H1 (cell line): ENCODE data around the gene ITSN1.

Source experiments
- CEBPB ChIP-seq: IDR thresholded peaks from 2 replicates; pipeline ENCODE4 v1.6.1; 2012; ENCODE audit warnings: low read depth, low read length
- POLR2AphosphoS5 ChIP-seq: IDR thresholded peaks from 2 replicates; pipeline ENCODE4 v1.6.1; 2011; ENCODE audit warnings: low read depth, low read length
- SRF ChIP-seq: IDR thresholded peaks from 2 replicates; pipeline ENCODE4 v1.6.1; 2011; ENCODE audit warnings: mild to moderate bottlenecking, low read depth, low read length, moderate library complexity

DNA sequence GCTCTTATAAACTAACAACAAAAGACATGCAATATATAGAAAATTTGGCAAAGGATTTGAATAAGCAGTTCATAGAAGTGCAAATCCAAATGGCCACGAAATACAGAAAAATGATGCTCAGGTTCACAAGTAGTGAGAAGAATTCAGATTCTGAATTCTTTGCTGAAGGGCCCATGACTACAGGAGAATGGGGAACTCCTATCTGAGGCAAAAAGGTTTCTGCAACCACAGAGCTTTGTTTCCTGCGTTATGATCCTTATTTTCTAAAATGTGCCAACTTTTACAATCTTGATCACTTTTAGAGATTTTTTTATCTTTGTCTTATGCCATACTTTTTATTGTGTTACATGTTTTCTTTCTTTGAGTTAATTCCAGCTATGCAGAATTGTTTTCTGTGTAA is 91.3 kb downstream of the ITSN1 start:
- TF ChIP-seq SRF = no peak
- no peak for TF ChIP-seq CEBPB
- TF ChIP-seq POLR2AphosphoS5 = no peak
